ENCODE results near the gene FGGY. TPM values are rescaled to one million over a fixed set of nuclear protein-coding genes. Genes with fewer than 3 reads are reported as not detected.

The FGGY gene
- total RNA-seq, 2 donors from 2014 or later = 12.2 to 17.4 TPM

DNA sequence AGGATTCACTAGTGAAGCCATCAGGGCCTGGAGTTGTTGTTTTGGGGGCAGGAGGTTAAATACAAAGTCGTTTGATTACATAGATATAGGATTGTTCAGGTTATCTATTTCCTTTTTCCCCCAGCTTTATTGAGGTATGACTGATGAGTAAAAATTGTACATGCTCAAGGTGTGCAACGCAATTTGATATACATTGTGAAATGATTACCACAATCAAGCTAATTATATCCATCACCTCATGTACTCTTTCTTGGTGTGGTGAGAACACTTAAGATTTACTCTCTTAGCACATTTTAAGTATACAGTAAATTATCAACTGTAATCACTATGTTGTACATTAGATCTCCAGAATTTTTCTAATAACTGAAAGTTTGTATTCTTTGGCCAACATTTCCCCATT is 6.0 kb downstream of the FGGY start:
- Histone ChIP-seq H3K27me3 (no peaks in the 10 kb centered on the region), H3K27ac (no peak overlapping the region), H3K9me3 (no peaks in the 10 kb centered on the region), H3K4me1 (peaks cover 12% of the 10 kb centered on the region), H3K36me3 (replicated peaks in 1 of 2; ENCODE audit: insufficient read depth in 1 of 2, low read depth in 2 of 2) (no peaks in the 10 kb centered on the region), H3K4me3 (no peak overlapping the region)
- no peak for TF ChIP-seq POLR2A (IDR thresholded peaks at IDR 0.05)
- TF ChIP-seq CTCF (IDR thresholded peaks at IDR 0.05) = no peak
- WGBS, 2 donors = 67 to 88% methylated on average over 2 of the region's 2 CpGs
- no peak for DNase-seq
- intact Hi-C loops (cut with DNase I) = no loop called here
- no peak for ATAC-seq

GRCh38 chr1:59305188-59305587 is 8.3 kb downstream of the FGGY start:
- no peaks in the 10 kb centered on the region for H3K27me3 ChIP-seq
- TF ChIP-seq POLR2A (IDR thresholded peaks at IDR 0.05) (no peak), CTCF (IDR thresholded peaks at IDR 0.05) (no peak)
- no peaks in the 10 kb centered on the region for H3K4me1 ChIP-seq
- H3K27ac ChIP-seq = no peak overlapping the region
- H3K9me3 ChIP-seq = no peaks in the 10 kb centered on the region
- no peak overlapping the region for H3K4me3 ChIP-seq
- DNase-seq (no peak), ATAC-seq (no peak)
- no peaks in the 10 kb centered on the region for H3K36me3 ChIP-seq (replicated peaks in 1 of 2; ENCODE audit: insufficient read depth in 1 of 2, low read depth in 2 of 2)
- intact Hi-C loops (cut with DNase I) = no loop called here

- no peak for ATAC-seq
- Histone ChIP-seq H3K36me3 (replicated peaks in 1 of 2; ENCODE audit: insufficient read depth in 1 of 2, low read depth in 2 of 2) (no peaks in the 10 kb centered on the region), H3K4me3 (no peak overlapping the region), H3K27ac (no peak overlapping the region), H3K9me3 (no peaks in the 10 kb centered on the region), H3K4me1 (no peaks in the 10 kb centered on the region), H3K27me3 (no peaks in the 10 kb centered on the region)
- TF ChIP-seq POLR2A (IDR thresholded peaks at IDR 0.05) = no peak
- TF ChIP-seq CTCF (IDR thresholded peaks at IDR 0.05) = no peak
- DNase-seq = no peak
- intact Hi-C loops (cut with DNase I) = no loop called here
Measured at GRCh38 chr1:59307591-59307990, 10.7 kb downstream of the FGGY start.

DNA sequence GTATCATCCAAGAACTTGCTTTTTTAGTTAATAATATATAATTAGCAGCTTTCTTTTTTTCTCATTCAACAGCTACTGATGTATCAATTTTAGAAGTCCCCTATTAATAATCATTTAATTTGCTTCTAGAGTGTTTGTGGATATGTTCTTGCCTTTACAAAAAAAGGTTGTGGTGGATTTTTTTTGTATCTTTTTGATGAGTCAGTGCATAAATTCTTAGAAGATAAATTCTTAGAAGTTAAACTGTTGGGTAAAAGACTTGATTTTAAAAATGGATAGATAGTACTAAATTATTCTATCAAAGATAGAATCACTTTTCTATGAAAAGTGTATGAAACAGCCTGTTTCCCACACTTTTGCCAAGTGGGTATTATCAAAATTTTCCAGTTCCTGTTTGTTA is 11.9 kb downstream of the FGGY start:
- no peaks in the 10 kb centered on the region for H3K9me3 ChIP-seq
- no peak overlapping the region for H3K4me3 ChIP-seq
- H3K27ac ChIP-seq = no peak overlapping the region
- no peaks in the 10 kb centered on the region for H3K27me3 ChIP-seq
- DNase-seq (no peak), ATAC-seq (no peak)
- TF ChIP-seq CTCF (IDR thresholded peaks at IDR 0.05) = no peak
- no peak for TF ChIP-seq POLR2A (IDR thresholded peaks at IDR 0.05)
- no peaks in the 10 kb centered on the region for H3K36me3 ChIP-seq (replicated peaks in 1 of 2; ENCODE audit: insufficient read depth in 1 of 2, low read depth in 2 of 2)
- no peaks in the 10 kb centered on the region for H3K4me1 ChIP-seq
- intact Hi-C loops (cut with DNase I) = no loop called here

DNA sequence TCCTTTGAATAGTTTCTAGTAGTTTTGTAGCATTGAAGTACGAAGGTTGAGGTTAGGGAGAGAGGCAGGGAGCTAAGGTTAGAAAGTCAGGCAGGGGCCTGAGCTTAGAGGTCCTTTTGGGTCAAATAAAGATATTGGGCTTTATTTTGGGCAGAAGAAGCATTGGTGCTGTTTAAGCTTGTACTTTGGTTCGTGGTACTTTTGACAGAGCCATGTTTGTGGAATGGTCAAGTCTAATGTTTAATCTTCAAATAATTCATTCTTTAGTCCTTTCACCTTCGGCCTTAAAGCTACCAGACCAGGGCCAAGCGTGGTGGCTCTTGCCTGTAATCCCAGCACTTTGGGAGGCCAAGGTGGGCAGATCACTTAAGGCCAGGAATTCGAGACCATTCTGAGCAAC is 12.5 kb downstream of the FGGY start:
- no peaks in the 10 kb centered on the region for H3K36me3 ChIP-seq (replicated peaks in 1 of 2; ENCODE audit: insufficient read depth in 1 of 2, low read depth in 2 of 2)
- intact Hi-C loops (cut with DNase I) = no loop called here
- no peak for TF ChIP-seq POLR2A (IDR thresholded peaks at IDR 0.05)
- TF ChIP-seq CTCF (IDR thresholded peaks at IDR 0.05) = no peak
- 92 to 98% methylated on average over 5 of the region's 5 CpGs for WGBS, 2 donors
- ATAC-seq (no peak), DNase-seq (no peak)
- no peaks in the 10 kb centered on the region for H3K27me3 ChIP-seq
- H3K4me1 ChIP-seq = no peaks in the 10 kb centered on the region
- no peaks in the 10 kb centered on the region for H3K9me3 ChIP-seq
- H3K27ac ChIP-seq = no peak overlapping the region
- H3K4me3 ChIP-seq = no peak overlapping the region

All from body of pancreas (tissue), 4 donors.